Measurements from ENCODE around the gene UNC5C.

- TF ChIP-seq CTCF (IDR thresholded peaks at IDR 0.05 in 8 of 11, conservative IDR thresholded peaks at IDR 0.05 in 3 of 11) = no peak
- no peak for TF ChIP-seq POLR2A (IDR thresholded peaks at IDR 0.05)
These were observed 122.3 kb downstream of the UNC5C start for GRCh38 chr4:95426455-95426854.

All from spleen (tissue), 7 donors.